SK-N-SH treated with all-trans-retinoic acid at 6 μM for 48 hours (cell line): ENCODE results near the gene PTGS1.

ENCODE experiments used
- ARNTL ChIP-seq: fragments of 450-650 bp; formaldehyde crosslinking; IDR thresholded peaks from 2 replicates; pipeline ENCODE4 v1.5.0; 2020; ENCODE audit warnings: low read depth, mild to moderate bottlenecking, moderate library complexity, borderline replicate concordance
- ISL1 ChIP-seq: fragments of 250-450 bp; sonication (Bioruptor Pico); IDR thresholded peaks from 2 replicates; pipeline ENCODE4 v2.1.2; 2022; ENCODE audit warnings: mild to moderate bottlenecking, moderate library complexity
- RARB ChIP-seq: fragments of 250-450 bp; sonication (Bioruptor Pico); IDR thresholded peaks from 2 replicates; pipeline ENCODE4 v1.8.0; 2021; ENCODE audit warnings: mild to moderate bottlenecking, moderate library complexity
- TF ChIP-seq, protein P1 (sequence below): fragments of 250-450 bp; sonication (Bioruptor Pico); IDR thresholded peaks from 2 replicates; pipeline ENCODE4 v1.8.0; 2020; ENCODE audit warnings: mild to moderate bottlenecking, moderate library complexity, borderline replicate concordance
- TF ChIP-seq, protein P2 (sequence below): fragments of 250-450 bp; sonication (Bioruptor Pico); IDR thresholded peaks from 2 replicates; pipeline ENCODE4 v1.5.1; 2020; ENCODE audit warnings: low read depth, mild to moderate bottlenecking, moderate library complexity

DNA sequence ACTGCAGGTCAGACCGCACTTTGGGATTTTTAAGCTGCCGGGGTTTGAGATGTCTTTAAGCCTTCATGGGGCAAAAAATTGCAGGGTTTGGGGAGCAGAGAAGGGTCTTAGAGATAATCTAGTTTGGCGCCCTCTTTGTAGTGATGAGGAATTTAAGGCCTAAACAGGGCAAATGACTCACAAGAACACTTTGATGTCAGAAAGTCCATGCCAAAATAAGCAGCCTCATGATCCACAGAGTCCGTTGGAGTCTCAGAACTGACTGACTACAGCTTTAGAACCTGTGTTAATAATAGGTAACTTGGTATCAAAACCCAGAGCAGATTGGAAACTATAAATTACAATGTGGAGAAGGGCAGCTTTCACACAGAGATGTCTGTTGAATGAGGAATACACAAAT, 35.9 kb upstream of the PTGS1 start:
- no peak for TF ChIP-seq ISL1 (CRISPR knock-in tag)
- TF ChIP-seq, protein P1, sequence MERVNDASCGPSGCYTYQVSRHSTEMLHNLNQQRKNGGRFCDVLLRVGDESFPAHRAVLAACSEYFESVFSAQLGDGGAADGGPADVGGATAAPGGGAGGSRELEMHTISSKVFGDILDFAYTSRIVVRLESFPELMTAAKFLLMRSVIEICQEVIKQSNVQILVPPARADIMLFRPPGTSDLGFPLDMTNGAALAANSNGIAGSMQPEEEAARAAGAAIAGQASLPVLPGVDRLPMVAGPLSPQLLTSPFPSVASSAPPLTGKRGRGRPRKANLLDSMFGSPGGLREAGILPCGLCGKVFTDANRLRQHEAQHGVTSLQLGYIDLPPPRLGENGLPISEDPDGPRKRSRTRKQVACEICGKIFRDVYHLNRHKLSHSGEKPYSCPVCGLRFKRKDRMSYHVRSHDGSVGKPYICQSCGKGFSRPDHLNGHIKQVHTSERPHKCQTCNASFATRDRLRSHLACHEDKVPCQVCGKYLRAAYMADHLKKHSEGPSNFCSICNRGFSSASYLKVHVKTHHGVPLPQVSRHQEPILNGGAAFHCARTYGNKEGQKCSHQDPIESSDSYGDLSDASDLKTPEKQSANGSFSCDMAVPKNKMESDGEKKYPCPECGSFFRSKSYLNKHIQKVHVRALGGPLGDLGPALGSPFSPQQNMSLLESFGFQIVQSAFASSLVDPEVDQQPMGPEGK (CRISPR knock-in tag), result no peak
- TF ChIP-seq RARB (CRISPR knock-in tag), result no peak
- TF ChIP-seq, protein P2, sequence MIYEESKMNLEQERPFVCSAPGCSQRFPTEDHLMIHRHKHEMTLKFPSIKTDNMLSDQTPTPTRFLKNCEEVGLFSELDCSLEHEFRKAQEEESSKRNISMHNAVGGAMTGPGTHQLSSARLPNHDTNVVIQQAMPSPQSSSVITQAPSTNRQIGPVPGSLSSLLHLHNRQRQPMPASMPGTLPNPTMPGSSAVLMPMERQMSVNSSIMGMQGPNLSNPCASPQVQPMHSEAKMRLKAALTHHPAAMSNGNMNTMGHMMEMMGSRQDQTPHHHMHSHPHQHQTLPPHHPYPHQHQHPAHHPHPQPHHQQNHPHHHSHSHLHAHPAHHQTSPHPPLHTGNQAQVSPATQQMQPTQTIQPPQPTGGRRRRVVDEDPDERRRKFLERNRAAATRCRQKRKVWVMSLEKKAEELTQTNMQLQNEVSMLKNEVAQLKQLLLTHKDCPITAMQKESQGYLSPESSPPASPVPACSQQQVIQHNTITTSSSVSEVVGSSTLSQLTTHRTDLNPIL (CRISPR knock-in tag), result no peak
- TF ChIP-seq ARNTL (CRISPR knock-in tag), result no peak
